Measurements from ENCODE around the gene SIPA1L3.

DNA sequence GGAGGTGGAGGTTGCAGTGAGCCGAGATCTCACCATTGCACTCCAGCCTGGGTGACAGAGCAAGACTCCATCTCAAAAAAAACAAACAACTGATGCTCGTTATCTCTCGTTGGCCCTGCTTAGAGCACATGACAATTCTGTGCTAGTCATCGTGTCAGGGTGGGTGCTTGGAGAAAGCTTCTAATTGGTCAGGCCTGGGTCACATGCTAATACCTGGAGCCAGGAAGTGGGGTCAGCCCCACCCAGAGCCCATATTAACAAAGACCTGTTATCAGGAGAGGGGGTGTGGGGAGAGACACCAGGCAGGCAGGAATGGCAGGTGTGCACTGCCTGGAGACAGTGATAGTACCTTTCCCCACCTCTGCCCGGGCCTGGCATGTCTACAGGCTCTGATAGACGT is 232.1 kb downstream of the SIPA1L3 start:
- TF ChIP-seq, protein P1, sequence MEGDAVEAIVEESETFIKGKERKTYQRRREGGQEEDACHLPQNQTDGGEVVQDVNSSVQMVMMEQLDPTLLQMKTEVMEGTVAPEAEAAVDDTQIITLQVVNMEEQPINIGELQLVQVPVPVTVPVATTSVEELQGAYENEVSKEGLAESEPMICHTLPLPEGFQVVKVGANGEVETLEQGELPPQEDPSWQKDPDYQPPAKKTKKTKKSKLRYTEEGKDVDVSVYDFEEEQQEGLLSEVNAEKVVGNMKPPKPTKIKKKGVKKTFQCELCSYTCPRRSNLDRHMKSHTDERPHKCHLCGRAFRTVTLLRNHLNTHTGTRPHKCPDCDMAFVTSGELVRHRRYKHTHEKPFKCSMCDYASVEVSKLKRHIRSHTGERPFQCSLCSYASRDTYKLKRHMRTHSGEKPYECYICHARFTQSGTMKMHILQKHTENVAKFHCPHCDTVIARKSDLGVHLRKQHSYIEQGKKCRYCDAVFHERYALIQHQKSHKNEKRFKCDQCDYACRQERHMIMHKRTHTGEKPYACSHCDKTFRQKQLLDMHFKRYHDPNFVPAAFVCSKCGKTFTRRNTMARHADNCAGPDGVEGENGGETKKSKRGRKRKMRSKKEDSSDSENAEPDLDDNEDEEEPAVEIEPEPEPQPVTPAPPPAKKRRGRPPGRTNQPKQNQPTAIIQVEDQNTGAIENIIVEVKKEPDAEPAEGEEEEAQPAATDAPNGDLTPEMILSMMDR (IDR thresholded peaks at IDR 0.05 in 4 of 5, conservative IDR thresholded peaks at IDR 0.05 in 1 of 5): no peak
- TF ChIP-seq POLR2A (IDR thresholded peaks at IDR 0.05): no peak
